WTC11 (cell line): ENCODE results near the gene BCL11A. TPM values are rescaled to one million over a fixed set of nuclear protein-coding genes. Genes with fewer than 3 reads are reported as not detected.

Experiments
- ATAC-seq: fragments of 200-7000 bp; cut with Tn5 transposase; 2 replicates; pipeline ENCODE4 v1.10.0; 2021; ENCODE audit warnings: mild to moderate bottlenecking, moderate library complexity
- CTCF ChIA-PET: fragments of 300-600 bp; sonication (Branson Sonifier 250); formaldehyde crosslinking; loops from one replicate; lab custom pipeline; 2021; ENCODE audit warnings: antibody characterized with exemption; lab: Charles Lee
- POLR2A ChIA-PET: fragments of 350-600 bp; sonication (Branson Sonifier 250); formaldehyde crosslinking; loops from one replicate; lab custom pipeline; 2021; ENCODE audit warnings: antibody characterized with exemption; lab: Charles Lee
- DNase-seq: peaks from one replicate; pipeline ENCODE4 v3.0.0; 2021; ENCODE audit warnings: low spot score
- H3K27ac Mint-ChIP-seq: 2 replicates; pipeline ENCODE4 v1.8.0; 2021; ENCODE audit warnings: mixed read lengths
- H3K27me3 Mint-ChIP-seq: 2 replicates; pipeline ENCODE4 v1.8.0; 2021; ENCODE audit warnings: low read depth, mild to moderate bottlenecking, moderate library complexity, mixed read lengths
- H3K36me3 Mint-ChIP-seq: 2 replicates; pipeline ENCODE4 v1.8.0; 2021; ENCODE audit warnings: mixed read lengths
- H3K4me1 Mint-ChIP-seq: 2 replicates; pipeline ENCODE4 v1.8.0; 2022; ENCODE audit warnings: mixed read lengths
- H3K4me3 Mint-ChIP-seq: 2 replicates; pipeline ENCODE4 v1.8.0; 2021; ENCODE audit warnings: mild to moderate bottlenecking, moderate library complexity, mixed read lengths
- H3K9me3 Mint-ChIP-seq: 2 replicates; pipeline ENCODE4 v1.8.0; 2021; ENCODE audit warnings: mixed read lengths
- ATF3 ChIP-seq: sonication (generic); formaldehyde crosslinking; conservative IDR thresholded peaks from 2 replicates; pipeline ENCODE4 v1.8.1; 2022; ENCODE audit warnings: mild to moderate bottlenecking, missing genetic modification reagents
- CREB1 ChIP-seq: sonication (generic); formaldehyde crosslinking; IDR thresholded peaks from 2 replicates; pipeline ENCODE4 v1.8.0; 2023; ENCODE audit warnings: mild to moderate bottlenecking, missing genetic modification reagents
- ELF4 ChIP-seq: sonication (generic); formaldehyde crosslinking; IDR thresholded peaks from 2 replicates; pipeline ENCODE4 v1.8.1; 2022; ENCODE audit warnings: low read depth, mild to moderate bottlenecking, moderate library complexity, missing genetic modification reagents
- IRF1 ChIP-seq: sonication (generic); formaldehyde crosslinking; IDR thresholded peaks from 2 replicates; pipeline ENCODE4 v1.8.0; 2023; ENCODE audit warnings: missing genetic modification reagents
- KAT7 ChIP-seq: sonication (generic); formaldehyde crosslinking; IDR thresholded peaks from 2 replicates; pipeline ENCODE4 v1.8.1; 2023; ENCODE audit warnings: missing genetic modification reagents, mild to moderate bottlenecking, borderline replicate concordance
- NFATC4 ChIP-seq: fragments of 250-450 bp; sonication (Bioruptor Pico); IDR thresholded peaks from 2 replicates; pipeline ENCODE4 v1.9.0; 2021; ENCODE audit warnings: mild to moderate bottlenecking
- NFYB ChIP-seq: sonication (generic); formaldehyde crosslinking; conservative IDR thresholded peaks from 2 replicates; pipeline ENCODE4 v1.8.0; 2022; ENCODE audit warnings: low read depth, missing genetic modification reagents
- PRRX2 ChIP-seq: fragments of 250-450 bp; sonication (Bioruptor Pico); IDR thresholded peaks from 2 replicates; pipeline ENCODE4 v1.8.0; 2021; ENCODE audit warnings: mild to moderate bottlenecking
- RORB ChIP-seq: fragments of 250-450 bp; sonication (Bioruptor Pico); IDR thresholded peaks from 2 replicates; pipeline ENCODE4 v1.9.0; 2021; ENCODE audit warnings: mild to moderate bottlenecking
- SOX15 ChIP-seq: fragments of 250-450 bp; sonication (Bioruptor Pico); IDR thresholded peaks from 2 replicates; pipeline ENCODE4 v1.9.0; 2021; ENCODE audit warnings: mild to moderate bottlenecking
- STAT6 ChIP-seq: sonication (generic); formaldehyde crosslinking; conservative IDR thresholded peaks from 2 replicates; pipeline ENCODE4 v1.8.1; 2023; ENCODE audit warnings: mild to moderate bottlenecking, low read depth, missing genetic modification reagents, moderate library complexity
- TEAD4 ChIP-seq: sonication (generic); formaldehyde crosslinking; IDR thresholded peaks from 2 replicates; pipeline ENCODE4 v1.8.0; 2022; ENCODE audit warnings: mild to moderate bottlenecking, missing genetic modification reagents
- ZNF121 ChIP-seq: sonication (generic); formaldehyde crosslinking; IDR thresholded peaks from 2 replicates; pipeline ENCODE4 v1.8.0; 2023; ENCODE audit warnings: missing genetic modification reagents
- ZNF232 ChIP-seq: sonication (generic); formaldehyde crosslinking; IDR thresholded peaks from 2 replicates; pipeline ENCODE4 v1.8.0; 2022; ENCODE audit warnings: mild to moderate bottlenecking, missing genetic modification reagents
- ZNF263 ChIP-seq: sonication (generic); formaldehyde crosslinking; IDR thresholded peaks from 2 replicates; pipeline ENCODE4 v1.8.1; 2022; ENCODE audit warnings: low read depth, mild to moderate bottlenecking, moderate library complexity, missing genetic modification reagents
- ZNF317 ChIP-seq: sonication (generic); formaldehyde crosslinking; IDR thresholded peaks from 2 replicates; pipeline ENCODE4 v1.8.1; 2023; ENCODE audit warnings: low read depth, mild to moderate bottlenecking, moderate library complexity, missing genetic modification reagents, borderline replicate concordance
- ZNF416 ChIP-seq: fragments of 250-450 bp; sonication (Bioruptor Pico); IDR thresholded peaks from 2 replicates; pipeline ENCODE4 v1.9.0; 2021; ENCODE audit warnings: mild to moderate bottlenecking, inconsistent platforms
- total RNA-seq: library from RNA; stranded (reverse); gene quantifications from 3 replicates; pipeline ENCODE4 v1.2.3, GENCODE V29; 2021
- TF ChIP-seq, protein P1 (sequence below): sonication (generic); formaldehyde crosslinking; IDR thresholded peaks from 2 replicates; pipeline ENCODE4 v1.8.1; 2022; ENCODE audit warnings: low read depth, mild to moderate bottlenecking, moderate library complexity, missing genetic modification reagents, borderline replicate concordance
- TF ChIP-seq, protein P2 (sequence below): sonication (generic); formaldehyde crosslinking; IDR thresholded peaks from 2 replicates; pipeline ENCODE4 v1.8.0; 2023; ENCODE audit warnings: missing genetic modification reagents, mild to moderate bottlenecking, borderline replicate concordance

BCL11A gene
- total RNA-seq, 1 experiment from 2014 or later, result 53.2 TPM

DNA sequence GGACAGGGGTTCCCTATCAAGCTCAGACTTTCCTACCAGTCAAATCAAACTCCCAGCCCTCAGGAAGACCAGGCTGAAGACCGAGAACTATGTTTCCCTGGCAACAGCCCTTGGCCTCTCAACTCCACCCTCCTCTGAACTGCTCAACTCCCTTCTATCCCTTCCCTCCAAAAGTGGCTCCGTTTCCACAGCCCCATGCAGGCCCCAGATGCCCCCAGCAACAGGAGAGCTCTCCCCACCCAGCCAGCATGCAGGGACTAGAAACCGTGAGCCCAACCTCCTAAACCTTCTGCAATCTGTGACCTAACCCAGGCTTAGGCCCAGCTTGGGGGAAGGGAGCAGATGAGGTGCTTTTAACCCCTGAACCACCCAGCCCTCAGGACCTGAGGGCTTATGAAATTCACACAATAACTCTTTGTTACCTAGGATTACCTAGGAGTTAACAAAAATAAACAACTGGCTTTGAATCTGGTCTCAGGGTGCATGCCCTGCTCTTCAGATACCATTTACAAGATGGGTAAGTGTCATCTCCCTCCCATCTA is 87.2 kb downstream of the BCL11A start (continued):
- no peak for TF ChIP-seq KAT7

GRCh38 chr2:60465736-60466135 is 87.7 kb downstream of the BCL11A start:
- ChIA-PET CTCF (interaction anchor here (0.8 to 1.1 kb wide), 4 partner anchors 11 to 95 kb away, joined by 3 to 4 read pairs (median 3); no protein-coding TSS in a partner anchor), POLR2A (interaction anchor here (0.6 to 0.9 kb wide), 3 partner anchors 85 to 542 kb away, joined by 3 read pairs; no protein-coding TSS in a partner anchor)
- H3K4me3 Mint-ChIP-seq, result no peak overlapping the region
- peaks cover 42% of the 10 kb centered on the region for H3K4me1 Mint-ChIP-seq
- TF ChIP-seq ELF4 (CRISPR knock-in tag) (no peak), ZNF263 (CRISPR knock-in tag) (no peak), CREB1 (CRISPR knock-in tag) (no peak), RORB (CRISPR knock-in tag) (no peak), IRF1 (CRISPR knock-in tag) (no peak), ZNF416 (CRISPR knock-in tag) (no peak), ZNF232 (CRISPR knock-in tag) (no peak), STAT6 (CRISPR knock-in tag) (no peak), TEAD4 (no peak), ATF3 (CRISPR knock-in tag) (no peak), PRRX2 (CRISPR knock-in tag) (no peak), ZNF317 (CRISPR knock-in tag) (no peak), NFATC4 (CRISPR knock-in tag) (no peak), NFYB (no peak), ZNF121 (CRISPR knock-in tag) (no peak), SOX15 (CRISPR knock-in tag) (no peak)
- TF ChIP-seq, protein P1, sequence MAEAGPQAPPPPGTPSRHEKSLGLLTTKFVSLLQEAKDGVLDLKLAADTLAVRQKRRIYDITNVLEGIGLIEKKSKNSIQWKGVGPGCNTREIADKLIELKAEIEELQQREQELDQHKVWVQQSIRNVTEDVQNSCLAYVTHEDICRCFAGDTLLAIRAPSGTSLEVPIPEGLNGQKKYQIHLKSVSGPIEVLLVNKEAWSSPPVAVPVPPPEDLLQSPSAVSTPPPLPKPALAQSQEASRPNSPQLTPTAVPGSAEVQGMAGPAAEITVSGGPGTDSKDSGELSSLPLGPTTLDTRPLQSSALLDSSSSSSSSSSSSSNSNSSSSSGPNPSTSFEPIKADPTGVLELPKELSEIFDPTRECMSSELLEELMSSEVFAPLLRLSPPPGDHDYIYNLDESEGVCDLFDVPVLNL, result no peak
- TF ChIP-seq, protein P2, sequence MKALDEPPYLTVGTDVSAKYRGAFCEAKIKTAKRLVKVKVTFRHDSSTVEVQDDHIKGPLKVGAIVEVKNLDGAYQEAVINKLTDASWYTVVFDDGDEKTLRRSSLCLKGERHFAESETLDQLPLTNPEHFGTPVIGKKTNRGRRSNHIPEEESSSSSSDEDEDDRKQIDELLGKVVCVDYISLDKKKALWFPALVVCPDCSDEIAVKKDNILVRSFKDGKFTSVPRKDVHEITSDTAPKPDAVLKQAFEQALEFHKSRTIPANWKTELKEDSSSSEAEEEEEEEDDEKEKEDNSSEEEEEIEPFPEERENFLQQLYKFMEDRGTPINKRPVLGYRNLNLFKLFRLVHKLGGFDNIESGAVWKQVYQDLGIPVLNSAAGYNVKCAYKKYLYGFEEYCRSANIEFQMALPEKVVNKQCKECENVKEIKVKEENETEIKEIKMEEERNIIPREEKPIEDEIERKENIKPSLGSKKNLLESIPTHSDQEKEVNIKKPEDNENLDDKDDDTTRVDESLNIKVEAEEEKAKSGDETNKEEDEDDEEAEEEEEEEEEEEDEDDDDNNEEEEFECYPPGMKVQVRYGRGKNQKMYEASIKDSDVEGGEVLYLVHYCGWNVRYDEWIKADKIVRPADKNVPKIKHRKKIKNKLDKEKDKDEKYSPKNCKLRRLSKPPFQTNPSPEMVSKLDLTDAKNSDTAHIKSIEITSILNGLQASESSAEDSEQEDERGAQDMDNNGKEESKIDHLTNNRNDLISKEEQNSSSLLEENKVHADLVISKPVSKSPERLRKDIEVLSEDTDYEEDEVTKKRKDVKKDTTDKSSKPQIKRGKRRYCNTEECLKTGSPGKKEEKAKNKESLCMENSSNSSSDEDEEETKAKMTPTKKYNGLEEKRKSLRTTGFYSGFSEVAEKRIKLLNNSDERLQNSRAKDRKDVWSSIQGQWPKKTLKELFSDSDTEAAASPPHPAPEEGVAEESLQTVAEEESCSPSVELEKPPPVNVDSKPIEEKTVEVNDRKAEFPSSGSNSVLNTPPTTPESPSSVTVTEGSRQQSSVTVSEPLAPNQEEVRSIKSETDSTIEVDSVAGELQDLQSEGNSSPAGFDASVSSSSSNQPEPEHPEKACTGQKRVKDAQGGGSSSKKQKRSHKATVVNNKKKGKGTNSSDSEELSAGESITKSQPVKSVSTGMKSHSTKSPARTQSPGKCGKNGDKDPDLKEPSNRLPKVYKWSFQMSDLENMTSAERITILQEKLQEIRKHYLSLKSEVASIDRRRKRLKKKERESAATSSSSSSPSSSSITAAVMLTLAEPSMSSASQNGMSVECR (CRISPR knock-in tag), result no peak
- DNase-seq, result no peak
- peaks cover 37% of the 10 kb centered on the region for H3K36me3 Mint-ChIP-seq
- no peaks in the 10 kb centered on the region for H3K9me3 Mint-ChIP-seq
- ATAC-seq, result no peak
- H3K27ac Mint-ChIP-seq, result no peak overlapping the region
- H3K27me3 Mint-ChIP-seq, result no peaks in the 10 kb centered on the region
